ENCODE results near the gene SIN3B.

DNA sequence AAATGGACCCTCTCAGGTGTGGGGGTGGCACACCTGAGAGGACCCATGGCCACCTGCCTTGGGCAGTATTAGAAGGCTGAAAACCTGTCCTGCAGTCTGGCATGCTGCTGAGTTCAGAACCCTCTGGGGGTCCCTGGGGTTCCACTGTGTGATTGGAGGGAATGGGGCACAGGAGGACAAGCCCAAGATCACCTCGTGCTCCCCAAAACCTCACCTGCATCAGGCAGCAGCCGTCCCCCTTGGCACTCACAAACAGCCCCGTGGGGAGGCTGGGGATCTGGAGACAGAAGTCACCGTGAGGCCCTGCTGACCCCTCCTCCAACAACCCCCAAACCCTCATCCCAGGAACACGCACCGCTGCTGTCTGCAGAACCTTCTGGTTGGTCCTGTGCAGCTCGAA is 74.1 kb downstream of the SIN3B start:
- TF ChIP-seq EZH2phosphoT487 (IDR thresholded peaks at IDR 0.05; ENCODE audit: borderline replicate concordance, low read depth) (no peak), JUND (IDR thresholded peaks at IDR 0.05) (no peak), MXI1 (IDR thresholded peaks at IDR 0.05; ENCODE audit: low read depth, low read length) (no peak), POLR2AphosphoS5 (IDR thresholded peaks at IDR 0.05; ENCODE audit: low read depth, low read length) (no peak), TAF1 (IDR thresholded peaks at IDR 0.05; ENCODE audit: borderline replicate concordance, low read depth, low read length) (no peak)
- TF ChIP-seq, protein P1, sequence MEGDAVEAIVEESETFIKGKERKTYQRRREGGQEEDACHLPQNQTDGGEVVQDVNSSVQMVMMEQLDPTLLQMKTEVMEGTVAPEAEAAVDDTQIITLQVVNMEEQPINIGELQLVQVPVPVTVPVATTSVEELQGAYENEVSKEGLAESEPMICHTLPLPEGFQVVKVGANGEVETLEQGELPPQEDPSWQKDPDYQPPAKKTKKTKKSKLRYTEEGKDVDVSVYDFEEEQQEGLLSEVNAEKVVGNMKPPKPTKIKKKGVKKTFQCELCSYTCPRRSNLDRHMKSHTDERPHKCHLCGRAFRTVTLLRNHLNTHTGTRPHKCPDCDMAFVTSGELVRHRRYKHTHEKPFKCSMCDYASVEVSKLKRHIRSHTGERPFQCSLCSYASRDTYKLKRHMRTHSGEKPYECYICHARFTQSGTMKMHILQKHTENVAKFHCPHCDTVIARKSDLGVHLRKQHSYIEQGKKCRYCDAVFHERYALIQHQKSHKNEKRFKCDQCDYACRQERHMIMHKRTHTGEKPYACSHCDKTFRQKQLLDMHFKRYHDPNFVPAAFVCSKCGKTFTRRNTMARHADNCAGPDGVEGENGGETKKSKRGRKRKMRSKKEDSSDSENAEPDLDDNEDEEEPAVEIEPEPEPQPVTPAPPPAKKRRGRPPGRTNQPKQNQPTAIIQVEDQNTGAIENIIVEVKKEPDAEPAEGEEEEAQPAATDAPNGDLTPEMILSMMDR (IDR thresholded peaks at IDR 0.05), result no peak
- TF ChIP-seq, protein P2, sequence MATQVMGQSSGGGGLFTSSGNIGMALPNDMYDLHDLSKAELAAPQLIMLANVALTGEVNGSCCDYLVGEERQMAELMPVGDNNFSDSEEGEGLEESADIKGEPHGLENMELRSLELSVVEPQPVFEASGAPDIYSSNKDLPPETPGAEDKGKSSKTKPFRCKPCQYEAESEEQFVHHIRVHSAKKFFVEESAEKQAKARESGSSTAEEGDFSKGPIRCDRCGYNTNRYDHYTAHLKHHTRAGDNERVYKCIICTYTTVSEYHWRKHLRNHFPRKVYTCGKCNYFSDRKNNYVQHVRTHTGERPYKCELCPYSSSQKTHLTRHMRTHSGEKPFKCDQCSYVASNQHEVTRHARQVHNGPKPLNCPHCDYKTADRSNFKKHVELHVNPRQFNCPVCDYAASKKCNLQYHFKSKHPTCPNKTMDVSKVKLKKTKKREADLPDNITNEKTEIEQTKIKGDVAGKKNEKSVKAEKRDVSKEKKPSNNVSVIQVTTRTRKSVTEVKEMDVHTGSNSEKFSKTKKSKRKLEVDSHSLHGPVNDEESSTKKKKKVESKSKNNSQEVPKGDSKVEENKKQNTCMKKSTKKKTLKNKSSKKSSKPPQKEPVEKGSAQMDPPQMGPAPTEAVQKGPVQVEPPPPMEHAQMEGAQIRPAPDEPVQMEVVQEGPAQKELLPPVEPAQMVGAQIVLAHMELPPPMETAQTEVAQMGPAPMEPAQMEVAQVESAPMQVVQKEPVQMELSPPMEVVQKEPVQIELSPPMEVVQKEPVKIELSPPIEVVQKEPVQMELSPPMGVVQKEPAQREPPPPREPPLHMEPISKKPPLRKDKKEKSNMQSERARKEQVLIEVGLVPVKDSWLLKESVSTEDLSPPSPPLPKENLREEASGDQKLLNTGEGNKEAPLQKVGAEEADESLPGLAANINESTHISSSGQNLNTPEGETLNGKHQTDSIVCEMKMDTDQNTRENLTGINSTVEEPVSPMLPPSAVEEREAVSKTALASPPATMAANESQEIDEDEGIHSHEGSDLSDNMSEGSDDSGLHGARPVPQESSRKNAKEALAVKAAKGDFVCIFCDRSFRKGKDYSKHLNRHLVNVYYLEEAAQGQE (IDR thresholded peaks at IDR 0.05; ENCODE audit: low read depth, low read length), result no peak

Measured in SK-N-SH (cell line).